GM12878 (cell line): ENCODE measurements around the gene OR2AG2. TPM values are rescaled to one million over a fixed set of nuclear protein-coding genes. Genes with fewer than 3 reads are reported as not detected.

Experiments used
- ATAC-seq: fragments of 200-7000 bp; cut with Tn5 transposase; 3 replicates; pipeline ENCODE4 v1.9.1; 2020; ENCODE audit warnings: mild to moderate bottlenecking, moderate library complexity
- BruUV-seq: library from RNA; stranded (reverse); fragments of 400-500 nt; replicated peaks from 2 replicates; lab custom pipeline; 2021; lab: Mats Ljungman, UMichigan
- CTCF ChIA-PET: fragments of 300-600 bp; sonication (Branson Sonifier 250); formaldehyde crosslinking; extraction: SDS; loops from one replicate; lab custom pipeline; 2021; ENCODE audit warnings: inconsistent platforms; lab: Yijun Ruan, JAX
- POLR2A ChIA-PET: fragments of 350-600 bp; formaldehyde crosslinking; extraction: SDS; loops from one replicate; lab custom pipeline; 2021; ENCODE audit warnings: inconsistent platforms; lab: Charles Lee
- RAD21 ChIA-PET: fragments of 300-600 bp; sonication (Branson Sonifier 250); formaldehyde crosslinking; loops from one replicate; lab custom pipeline; 2023; ENCODE audit warnings: antibody characterized with exemption; ENCODE audit not compliant: unreplicated experiment; lab: Charles Lee
- SMC1A ChIA-PET: fragments of 300-600 bp; sonication (Branson Sonifier 250); formaldehyde crosslinking; loops from one replicate; lab custom pipeline; 2023; ENCODE audit not compliant: unreplicated experiment, uncharacterized antibody; lab: Charles Lee
- DNase-seq: peaks from one replicate; pipeline ENCODE4 v3.0.0-alpha.2; 2011; ENCODE audit warnings: low read depth, low spot score
- FAIRE-seq: peaks from 3 replicates; lab custom pipeline; 2011; peaks lifted over from hg19 to GRCh38; lab: Jason Lieb, UNC
- H2AFZ ChIP-seq: 2 replicates; pipeline ENCODE4 v1.6.0; 2011; ENCODE audit warnings: low read depth, low read length, control low read depth; ENCODE audit not compliant: control insufficient read depth
- H3K27ac ChIP-seq: 2 replicates; pipeline ENCODE4 v1.5.1; 2011; ENCODE audit warnings: control low read depth; ENCODE audit not compliant: control insufficient read depth, insufficient read depth
- H3K27me3 ChIP-seq, 2 experiments: replicated peaks in 1 of 2; 2 replicates each; pipeline versions ENCODE4 v1.6.0 to v1.6.1; 2011; ENCODE audit warnings: low read length in 1 of 2; ENCODE audit not compliant: control insufficient read depth in 2 of 2, insufficient read depth in 2 of 2
- H3K36me3 ChIP-seq, 2 experiments: 2 replicates each; pipeline ENCODE4 v1.5.1; 2011; ENCODE audit warnings: low read length in 1 of 2; ENCODE audit not compliant: control insufficient read depth in 2 of 2, insufficient read depth in 2 of 2
- H3K4me1 ChIP-seq: 2 replicates; pipeline ENCODE4 v1.6.1; 2011; ENCODE audit warnings: mild to moderate bottlenecking, low read length, moderate library complexity, mixed read lengths; ENCODE audit not compliant: control insufficient read depth, insufficient read depth
- H3K4me2 ChIP-seq: 2 replicates; pipeline ENCODE4 v1.6.0; 2011; ENCODE audit warnings: control low read depth; ENCODE audit not compliant: control insufficient read depth, insufficient read depth
- H3K4me3 ChIP-seq: fragments of 200-600 bp; sonication (generic); 2 replicates; pipeline ENCODE4 v1.5.1; 2016
- H3K79me2 ChIP-seq: 2 replicates; pipeline ENCODE4 v1.6.0; 2011; ENCODE audit warnings: low read length; ENCODE audit not compliant: control insufficient read depth, insufficient read depth
- H3K9ac ChIP-seq: 2 replicates; pipeline ENCODE4 v1.8.0; 2011; ENCODE audit warnings: low read length, control low read depth, mixed read lengths; ENCODE audit not compliant: control insufficient read depth, insufficient read depth
- H3K9me3 ChIP-seq: replicated peaks from 3 replicates; pipeline ENCODE4 v1.5.1; 2011; ENCODE audit warnings: mild to moderate bottlenecking, low read length; ENCODE audit not compliant: control insufficient read depth, insufficient read depth
- H4K20me1 ChIP-seq: 2 replicates; pipeline ENCODE4 v1.6.0; 2011; ENCODE audit not compliant: control insufficient read depth, insufficient read depth
- BCLAF1 ChIP-seq: fragments of 450-650 bp; IDR thresholded peaks from 2 replicates; pipeline ENCODE4 v1.6.1; 2017; ENCODE audit warnings: antibody characterized with exemption, mild to moderate bottlenecking, moderate library complexity
- ESRRA ChIP-seq: IDR thresholded peaks from 2 replicates; pipeline ENCODE4 v1.6.1; 2012; ENCODE audit warnings: mild to moderate bottlenecking, low read length, improper control_type of control experiment
- IRF5 ChIP-seq: fragments of 450-650 bp; IDR thresholded peaks from 2 replicates; pipeline ENCODE4 v1.6.1; 2017; ENCODE audit warnings: borderline replicate concordance
- PRDM15 ChIP-seq: fragments of 450-650 bp; formaldehyde crosslinking; IDR thresholded peaks from 2 replicates; pipeline ENCODE4 v1.4.0; 2020; ENCODE audit warnings: mild to moderate bottlenecking, moderate library complexity
- RAD21 ChIP-seq: IDR thresholded peaks from 2 replicates; pipeline ENCODE4 v1.6.1; 2011; ENCODE audit warnings: mild to moderate bottlenecking, low read depth, low read length, moderate library complexity; ENCODE audit not compliant: insufficient read depth
- USF2 ChIP-seq: IDR thresholded peaks from 2 replicates; pipeline ENCODE4 v1.6.1; 2011; ENCODE audit warnings: low read depth, low read length, improper control_type of control experiment, borderline replicate concordance
- ZBED1 ChIP-seq: IDR thresholded peaks from 2 replicates; pipeline ENCODE4 v1.6.1; 2016; ENCODE audit warnings: borderline replicate concordance
- WGBS: methylation state at CpG from one replicate; pipeline ENCODE4 v1.1.6; 2016; ENCODE audit warnings: low lambda C conversion rate; ENCODE audit not compliant: insufficient replicate concordance, insufficient coverage; ENCODE audit errors: missing lambda C conversion rate; 5-methylcytosine and 5-hydroxymethylcytosine counted together
- in situ Hi-C: fragments of 300-500 bp; cut with MboI; formaldehyde crosslinking; loops from 9 replicates; pipeline ENCODE4 v1.14.3; 2018; ENCODE audit warnings: mixed read lengths
- intact Hi-C: fragments of 100-400 bp; cut with micrococcal nuclease; formaldehyde crosslinking; loops from one replicate; pipeline ENCODE4 v1.14.2; 2022; ENCODE audit not compliant: unreplicated experiment
- polyA plus RNA-seq, 11 experiments: library from polyadenylated mRNA; depleted of rRNA in 4 of 11; unstranded in 6 of 11; stranded (reverse) in 5 of 11; fragments of >200 nt; fragmentation: Nextera tagmentation in 4 of 11; fragmentation: Illumina TruSeq in 1 of 11; extraction: Ambion mirVana in 4 of 11; extraction: Trizol in 1 of 11; gene quantifications; 1 replicate in 1 of 11; 2 replicates in 10 of 11; pipeline versions ENCODE4 v1.2.1 to v1.2.3, GENCODE V29; 2011 to 2016; ENCODE audit warnings: inconsistent platforms in 2 of 11, missing spikeins in 2 of 11, low read depth in 1 of 11
- total RNA-seq, 4 experiments: library from RNA; depleted of rRNA in 3 of 4; stranded (reverse); fragments of >200 nt in 3 of 4; fragmentation: Illumina TruSeq in 1 of 4; extraction: Trizol in 1 of 4; gene quantifications; 2 replicates each; pipeline versions ENCODE4 v1.2.1 to v1.2.3, GENCODE V29; 2013 to 2021

Gene OR2AG2
- total and polyA plus RNA-seq, 10 of the 15 experiments (the other 5 are each of a cell fraction or from before 2014, with no cell fraction given) = 0.01 to 0.09 (median 0.07) TPM; not detected in 6

- FAIRE-seq (no peak), ATAC-seq (no peak), DNase-seq (no peak)
- Histone ChIP-seq H3K9me3 (no peaks in the 10 kb centered on the region), H3K27me3 (no peaks in the 10 kb centered on the region), H3K4me3 (no peak overlapping the region), H2AFZ (no peak overlapping the region), H3K4me2 (no peak overlapping the region), H3K4me1 (no peaks in the 10 kb centered on the region), H3K79me2 (no peaks in the 10 kb centered on the region), H3K27ac (no peak overlapping the region), H3K36me3 (no peaks in the 10 kb centered on the region), H4K20me1 (no peaks in the 10 kb centered on the region), H3K9ac (no peak overlapping the region)
- ChIA-PET RAD21 (no interaction called here), CTCF (no interaction called here), POLR2A (no interaction called here), SMC1A (no interaction called here)
- in situ Hi-C loops = no loop called here
- BruUV-seq = no TSS peak
- WGBS = 31% methylated on average over 4 of the region's 4 CpGs
- intact Hi-C loops = no loop called here
- TF ChIP-seq IRF5 (no peak), BCLAF1 (no peak), RAD21 (no peak), PRDM15 (CRISPR knock-in tag) (no peak), ZBED1 (no peak), ESRRA (no peak), USF2 (no peak)
Measured at GRCh38 chr11:6794639-6795038, 22.9 kb upstream of the OR2AG2 start.
